HG03521 (cell line): ENCODE measurements around the gene ZNF775.
A peak's percentile ranks its signal among the peaks of the same experiment; 100 is the strongest.

ENCODE experiments used
- ATAC-seq: cut with Tn5 transposase; IDR thresholded peaks from one replicate; pipeline ENCODE4 v1.9.1; 2021; ENCODE audit warnings: mild to moderate bottlenecking, moderate library complexity; ENCODE audit not compliant: unreplicated experiment

Gene ZNF775

GRCh38 chr7:150400788-150401423 lies 21.8 kb downstream of the ZNF775 start:
- ATAC-seq, result no peak

- ATAC-seq, result no peak
Measured at GRCh38 chr7:150401424-150401790, 22.3 kb downstream of the ZNF775 start.

GRCh38 chr7:150401861-150402631 lies 22.9 kb downstream of the ZNF775 start:
- ATAC-seq, result no peak

GRCh38 chr7:150402671-150403321 lies 23.7 kb downstream of the ZNF775 start:
- ATAC-seq, result no peak

- no peak for ATAC-seq
Measured at GRCh38 chr7:150403376-150404171, 24.4 kb downstream of the ZNF775 start.

- ATAC-seq, result no peak
Measured at GRCh38 chr7:150404172-150404804, 25.2 kb downstream of the ZNF775 start.

GRCh38 chr7:150404805-150405583 lies 25.9 kb downstream of the ZNF775 start:
- ATAC-seq, result peak; percentile 58

- ATAC-seq, result no peak
Measured at GRCh38 chr7:150405584-150406311, 26.6 kb downstream of the ZNF775 start.

GRCh38 chr7:150406312-150406566 lies 27.1 kb downstream of the ZNF775 start:
- ATAC-seq, result no peak

GRCh38 chr7:150406567-150407421 lies 27.7 kb downstream of the ZNF775 start:
- ATAC-seq, result peak; percentile 37

GRCh38 chr7:150407588-150408392 lies 28.7 kb downstream of the ZNF775 start:
- no peak for ATAC-seq

GRCh38 chr7:150408393-150409299 lies 29.5 kb downstream of the ZNF775 start:
- peak; percentile 21 for ATAC-seq

GRCh38 chr7:150409300-150410030 lies 30.3 kb downstream of the ZNF775 start:
- no peak for ATAC-seq

- ATAC-seq, result no peak
Measured at GRCh38 chr7:150410131-150410530, 31.0 kb downstream of the ZNF775 start.

GRCh38 chr7:150410680-150411346 lies 31.7 kb downstream of the ZNF775 start:
- ATAC-seq, result no peak

GRCh38 chr7:150411606-150412005 lies 32.5 kb downstream of the ZNF775 start:
- ATAC-seq, result no peak
